Hematopoietic multipotent progenitor cell treated with erythropoietin and hydrocortisone succinate and interleukin-3 and kit ligand, for 4 days (in vitro differentiated cells): ENCODE measurements around the gene TMEFF1.

Experiments
- DNase-seq: peaks from one replicate; pipeline ENCODE4 v3.0.0-alpha.2; 2015

TMEFF1 gene

GRCh38 chr9:100626949-100627348 lies 154.0 kb downstream of the TMEFF1 start:
- DNase-seq = no peak
